Esophagus muscularis mucosa (tissue), 4 donors: ENCODE measurements around the gene ALDOB.

Experiments
- EP300 ChIP-seq: sonication (generic); formaldehyde crosslinking; IDR thresholded peaks from one replicate; pipeline ENCODE4 v1.6.1; 2017; ENCODE audit warnings: antibody characterized with exemption
- POLR2AphosphoS5 ChIP-seq, 2 donors: sonication (generic); formaldehyde crosslinking; IDR thresholded peaks; one replicate each; pipeline ENCODE4 v1.6.1; 2017; ENCODE audit warnings: antibody characterized with exemption in 2 of 2
- TF ChIP-seq, protein P1 (sequence below), 3 experiments: fragments of 200-600 bp in 2 of 3; fragments of 450-650 bp in 1 of 3; sonication (generic) in 2 of 3; IDR thresholded peaks; one replicate each; pipeline ENCODE4 v1.5.1; 2017 to 2019; ENCODE audit warnings: antibody characterized with exemption in 3 of 3, mild to moderate bottlenecking in 2 of 3, moderate library complexity in 1 of 3

DNA sequence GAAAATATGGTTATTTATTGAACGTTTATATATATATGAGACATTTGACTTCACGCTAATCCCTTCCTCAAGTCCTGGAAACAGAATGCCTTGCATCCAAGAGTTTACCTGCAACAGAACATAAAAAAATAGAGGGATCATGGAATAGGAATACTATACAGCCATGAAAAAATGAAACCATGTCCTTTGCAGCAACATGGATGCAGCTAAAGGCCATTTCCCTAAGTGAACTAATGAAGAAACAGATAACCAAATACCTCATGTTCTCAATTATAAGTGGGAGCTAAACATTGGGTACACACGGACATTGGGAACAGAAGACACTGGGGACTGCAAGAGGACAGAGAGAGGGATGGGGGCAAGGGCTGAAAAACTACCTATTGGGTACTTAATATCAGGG, 63.8 kb downstream of the ALDOB start:
- TF ChIP-seq, protein P1, sequence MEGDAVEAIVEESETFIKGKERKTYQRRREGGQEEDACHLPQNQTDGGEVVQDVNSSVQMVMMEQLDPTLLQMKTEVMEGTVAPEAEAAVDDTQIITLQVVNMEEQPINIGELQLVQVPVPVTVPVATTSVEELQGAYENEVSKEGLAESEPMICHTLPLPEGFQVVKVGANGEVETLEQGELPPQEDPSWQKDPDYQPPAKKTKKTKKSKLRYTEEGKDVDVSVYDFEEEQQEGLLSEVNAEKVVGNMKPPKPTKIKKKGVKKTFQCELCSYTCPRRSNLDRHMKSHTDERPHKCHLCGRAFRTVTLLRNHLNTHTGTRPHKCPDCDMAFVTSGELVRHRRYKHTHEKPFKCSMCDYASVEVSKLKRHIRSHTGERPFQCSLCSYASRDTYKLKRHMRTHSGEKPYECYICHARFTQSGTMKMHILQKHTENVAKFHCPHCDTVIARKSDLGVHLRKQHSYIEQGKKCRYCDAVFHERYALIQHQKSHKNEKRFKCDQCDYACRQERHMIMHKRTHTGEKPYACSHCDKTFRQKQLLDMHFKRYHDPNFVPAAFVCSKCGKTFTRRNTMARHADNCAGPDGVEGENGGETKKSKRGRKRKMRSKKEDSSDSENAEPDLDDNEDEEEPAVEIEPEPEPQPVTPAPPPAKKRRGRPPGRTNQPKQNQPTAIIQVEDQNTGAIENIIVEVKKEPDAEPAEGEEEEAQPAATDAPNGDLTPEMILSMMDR (IDR thresholded peaks at IDR 0.05), result no peak
- TF ChIP-seq EP300, result no peak
- TF ChIP-seq POLR2AphosphoS5 (IDR thresholded peaks at IDR 0.05), result no peak
